Epidermal melanocyte (primary cell): ENCODE results near the gene BMPER.

Experiments used
- DNase-seq: peaks from one replicate; pipeline ENCODE4 v3.0.0; 2011; ENCODE audit warnings: low spot score; ENCODE audit not compliant: insufficient read length

BMPER gene

GRCh38 chr7:33965183-33965744 lies 59.9 kb downstream of the BMPER start:
- DNase-seq: no peak

DNA sequence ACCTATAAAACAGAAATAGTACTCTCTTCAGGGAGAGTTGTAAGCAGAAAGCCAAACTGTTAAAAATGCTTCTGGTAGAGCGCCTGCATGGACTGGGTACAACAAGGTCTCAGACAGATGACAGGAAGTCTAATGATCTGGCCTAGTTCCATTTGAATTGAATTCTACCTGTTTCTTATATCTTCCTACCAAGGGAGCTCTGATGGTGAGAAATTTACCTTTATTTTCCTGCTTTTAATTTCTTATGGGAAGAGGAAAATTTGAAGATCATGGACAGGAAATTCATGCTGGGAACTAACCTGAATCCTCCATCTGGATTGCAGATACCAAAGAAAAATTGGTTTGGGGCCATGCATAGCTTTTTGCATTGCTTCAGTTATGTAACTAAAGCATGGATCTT lies 63.3 kb downstream of the BMPER start:
- no peak for DNase-seq

DNA sequence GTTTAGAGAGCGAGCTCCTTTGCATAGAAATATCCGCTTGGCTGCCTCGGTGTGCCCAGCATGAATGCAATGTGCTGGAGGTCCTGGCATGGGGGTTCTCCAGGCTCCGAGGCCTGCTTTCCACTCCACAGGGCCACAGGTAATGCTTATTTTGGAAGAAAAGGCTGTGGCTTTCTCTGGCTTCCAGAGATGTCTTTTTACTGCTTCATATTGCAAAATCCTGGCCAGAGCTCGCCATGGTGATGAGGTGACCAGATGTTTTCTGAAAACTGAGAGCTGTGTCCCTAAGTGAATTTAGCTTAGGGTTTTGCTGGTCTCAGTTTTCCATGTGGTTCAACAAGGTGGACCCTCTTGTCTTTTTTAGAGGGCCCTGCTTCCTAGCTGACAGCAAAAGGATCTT lies 65.2 kb downstream of the BMPER start:
- no peak for DNase-seq

GRCh38 chr7:33971106-33971505 lies 65.8 kb downstream of the BMPER start:
- DNase-seq: no peak

GRCh38 chr7:33973231-33974015 lies 68.1 kb downstream of the BMPER start:
- no peak for DNase-seq

- no peak for DNase-seq
Measured at GRCh38 chr7:33979300-33979806, 74.0 kb downstream of the BMPER start.

DNA sequence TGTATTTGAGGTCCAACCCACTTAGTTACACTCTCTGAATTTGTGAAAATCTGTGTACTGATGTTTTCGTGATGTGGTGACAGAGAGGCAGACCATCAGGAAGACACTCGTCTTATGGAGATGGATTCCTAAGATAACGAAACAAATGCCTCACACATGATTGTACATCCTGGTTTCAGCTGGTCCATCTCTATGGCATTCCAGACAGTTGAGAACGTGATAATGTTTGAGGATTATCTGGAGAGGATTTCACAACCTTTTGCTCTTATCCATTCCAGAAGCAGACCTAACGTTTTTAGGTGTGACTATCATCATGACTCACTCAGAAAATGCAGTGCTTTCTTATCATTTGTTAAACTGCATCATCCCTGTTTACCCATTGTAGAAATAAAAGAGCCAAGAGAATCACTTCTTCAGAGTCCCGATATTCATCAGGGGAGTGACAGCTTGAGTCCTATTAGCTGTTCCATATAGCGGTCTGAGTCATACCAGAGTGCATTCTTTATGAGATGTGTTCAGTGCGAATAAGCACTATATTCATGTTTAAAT lies 74.5 kb downstream of the BMPER start:
- DNase-seq: no peak

GRCh38 chr7:33981226-33981625 lies 75.9 kb downstream of the BMPER start:
- DNase-seq: no peak

- no peak for DNase-seq
Measured at GRCh38 chr7:33981671-33982424, 76.5 kb downstream of the BMPER start.

DNA sequence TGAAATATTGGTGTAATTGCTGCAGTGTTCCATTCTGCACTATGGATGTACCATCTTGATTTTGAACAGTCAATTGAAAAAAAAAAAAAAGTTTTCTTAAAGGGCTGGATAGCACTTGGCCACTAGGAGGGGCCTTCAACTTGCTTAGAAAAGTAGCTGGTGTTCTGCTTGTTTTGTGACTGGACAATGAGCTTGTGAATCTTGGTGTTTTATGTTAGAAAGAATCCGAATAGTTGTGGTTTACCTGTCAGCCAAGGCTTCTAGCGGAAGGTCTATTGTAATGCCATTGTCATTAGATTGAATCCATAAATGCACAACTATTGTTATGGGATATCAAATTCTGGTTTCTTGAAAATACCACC lies 77.1 kb downstream of the BMPER start:
- no peak for DNase-seq

DNA sequence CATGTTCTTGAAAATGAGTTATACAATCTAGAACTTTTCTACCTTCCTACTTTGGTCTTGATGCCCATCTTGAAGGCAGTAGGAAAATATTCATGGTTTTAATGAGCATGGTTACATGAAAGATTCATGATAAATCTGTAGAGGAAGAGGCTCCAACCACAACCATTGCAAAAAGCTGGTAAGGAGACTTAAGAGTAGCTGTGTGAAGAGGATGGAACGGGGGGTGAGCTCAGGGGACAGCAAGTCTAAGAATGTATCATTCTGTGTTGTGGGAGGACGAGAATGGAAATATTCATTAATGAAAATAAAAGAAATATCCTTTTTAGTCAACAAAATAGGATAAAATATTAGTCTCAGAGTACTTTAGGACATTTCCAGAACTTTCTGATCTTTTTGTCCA lies 81.1 kb downstream of the BMPER start:
- no peak for DNase-seq

- DNase-seq: no peak
Measured at GRCh38 chr7:33986951-33987947, 81.9 kb downstream of the BMPER start.

DNA sequence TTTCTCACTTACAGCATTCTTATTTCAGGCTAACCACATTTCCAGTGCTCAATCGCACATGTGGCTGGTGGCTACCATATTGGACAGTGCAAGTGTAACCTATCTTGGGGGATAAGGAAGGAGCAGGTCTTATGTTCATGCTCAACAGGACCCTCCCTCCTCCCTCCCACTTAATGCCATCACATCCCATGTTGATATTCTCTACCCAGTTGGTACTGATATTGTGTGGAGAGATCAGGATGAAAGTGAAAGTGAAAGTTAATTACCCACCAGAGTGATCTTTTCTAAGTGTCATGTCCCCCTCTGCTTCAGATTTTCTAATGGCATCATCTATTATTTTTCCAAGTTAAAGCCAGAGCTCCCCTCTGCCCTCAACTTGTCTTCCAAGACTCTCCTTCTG lies 91.6 kb downstream of the BMPER start:
- DNase-seq: no peak

GRCh38 chr7:33998476-33998875 lies 93.1 kb downstream of the BMPER start:
- DNase-seq: no peak

- DNase-seq: no peak
Measured at GRCh38 chr7:34011017-34011695, 105.8 kb downstream of the BMPER start.

DNA sequence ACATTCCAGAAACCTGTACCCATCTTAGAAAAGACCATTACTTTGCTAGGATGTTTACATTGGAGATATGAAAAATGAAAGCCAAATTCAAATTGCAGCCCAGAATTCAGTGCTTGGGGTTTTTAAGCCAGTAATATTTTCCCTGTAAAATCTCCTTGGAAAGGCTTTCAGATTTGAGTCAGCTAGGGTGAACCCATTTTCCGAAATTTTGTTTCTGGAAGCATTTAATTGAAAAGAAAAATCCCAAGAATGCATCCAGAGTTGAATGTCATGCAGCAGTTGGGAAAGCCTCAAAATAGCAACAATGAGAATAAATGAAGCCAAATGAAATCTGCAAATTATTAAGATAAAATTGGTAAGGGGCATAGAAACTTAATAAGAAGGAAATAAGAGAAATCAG lies 106.4 kb downstream of the BMPER start:
- DNase-seq: no peak

DNA sequence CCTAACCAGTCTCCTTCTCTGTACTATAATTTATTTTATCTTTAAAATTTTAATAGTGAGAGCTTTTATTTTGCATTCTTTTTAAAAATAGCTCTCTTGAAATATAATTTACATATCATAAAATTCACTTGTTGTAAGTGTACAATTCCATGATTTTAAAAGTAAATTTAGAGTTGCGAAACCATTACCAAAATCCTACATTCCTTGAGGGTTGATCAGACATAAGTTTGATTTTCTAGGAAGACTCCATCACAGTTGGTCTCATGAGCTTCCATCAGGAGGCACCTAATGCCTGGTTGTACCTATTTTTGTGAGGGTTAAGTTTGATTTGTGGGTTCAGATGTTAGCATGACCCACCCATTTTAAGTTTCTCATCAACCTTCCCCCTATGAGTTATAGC lies 108.1 kb downstream of the BMPER start:
- no peak for DNase-seq

- DNase-seq: no peak
Measured at GRCh38 chr7:34015651-34016050, 110.3 kb downstream of the BMPER start.

- DNase-seq: no peak
Measured at GRCh38 chr7:34016876-34017275, 111.5 kb downstream of the BMPER start.

DNA sequence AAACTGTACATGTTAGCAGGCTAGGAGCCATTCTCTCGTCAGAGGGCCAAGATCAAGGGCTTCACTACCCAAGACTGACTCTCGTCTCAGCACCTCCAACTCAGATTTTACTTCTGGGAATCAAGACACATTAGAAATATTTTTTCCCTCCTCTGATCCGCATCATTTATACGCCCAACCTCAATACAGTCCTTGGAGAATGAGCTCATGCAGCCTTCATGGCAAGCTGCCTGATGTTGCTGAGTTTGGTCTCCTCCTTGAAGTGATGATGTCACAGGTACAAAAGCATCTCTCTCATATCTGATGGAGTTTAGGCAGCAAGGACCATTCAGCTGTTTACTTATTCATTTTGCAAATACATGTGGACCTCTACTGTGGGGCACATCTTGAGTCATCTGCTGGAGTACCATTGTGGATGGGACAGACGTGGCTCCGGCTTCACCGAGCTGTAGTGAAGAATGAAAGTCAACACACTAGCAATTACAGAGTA lies 114.0 kb downstream of the BMPER start:
- no peak for DNase-seq
